K562 (cell line): ENCODE measurements around the gene FGFRL1. TPM values are rescaled to one million over a fixed set of nuclear protein-coding genes. Genes with fewer than 3 reads are reported as not detected.

Experiments
- ATAC-seq: fragments of 200-7000 bp; cut with Tn5 transposase; 3 replicates; pipeline ENCODE4 v1.9.1; 2020; ENCODE audit warnings: moderate library complexity
- BruUV-seq: library from RNA; stranded (reverse); fragments of 400-500 nt; replicated peaks from 2 replicates; lab custom pipeline; 2021; lab: Mats Ljungman, UMichigan
- CTCF ChIA-PET: fragments of 300-600 bp; formaldehyde crosslinking; extraction: SDS; loops from one replicate; lab custom pipeline; 2021; ENCODE audit warnings: low intra/inter-chr PET ratio; lab: Yijun Ruan, JAX
- POLR2A ChIA-PET: fragments of 300-600, 350-650 bp; sonication (Branson Sonifier 250); formaldehyde crosslinking; extraction: SDS; loops from one replicate; lab custom pipeline; 2021; ENCODE audit warnings: antibody characterized with exemption, inconsistent platforms; lab: Yijun Ruan, JAX
- DNase-seq, 4 experiments: peaks; one replicate each; pipeline versions ENCODE4 v3.0.0 to v3.0.0-alpha.2; 2011 to 2018; ENCODE audit warnings: low spot score in 3 of 4, mixed read lengths in 3 of 4; ENCODE audit errors: extremely low read depth in 1 of 4
- FAIRE-seq: peaks from 2 replicates; lab custom pipeline; 2011; peaks lifted over from hg19 to GRCh38; lab: Jason Lieb, UNC
- H2AFZ ChIP-seq: 2 replicates; pipeline ENCODE4 v1.6.0; 2011; ENCODE audit warnings: low read depth, low read length, control low read depth, inconsistent platforms
- H3K27ac ChIP-seq: fragments of 200-600 bp; 3 replicates; pipeline ENCODE4 v1.8.0; 2011; ENCODE audit warnings: low read depth, mild to moderate bottlenecking, control low read depth, inconsistent platforms, low read length, moderate library complexity, mixed read lengths; ENCODE audit errors: extremely low read depth
- H3K27me3 ChIP-seq, 2 experiments: fragments of 300-600 bp in 1 of 2; 2 replicates in 1 of 2; 3 replicates in 1 of 2; pipeline versions ENCODE4 v1.6.0 to v1.8.0; 2011; ENCODE audit warnings: inconsistent platforms in 2 of 2, low read length in 2 of 2, mild to moderate bottlenecking in 1 of 2, mixed read lengths in 1 of 2, moderate library complexity in 1 of 2; ENCODE audit not compliant: control insufficient read depth in 2 of 2, insufficient read depth in 2 of 2
- H3K36me3 ChIP-seq: fragments of 300-600 bp; 3 replicates; pipeline ENCODE4 v1.8.0; 2011; ENCODE audit warnings: mild to moderate bottlenecking, low read length, inconsistent platforms; ENCODE audit not compliant: control insufficient read depth, insufficient read depth
- H3K4me1 ChIP-seq, 2 experiments: fragments of 200-600 bp in 1 of 2; replicated peaks in 1 of 2; 2 replicates in 1 of 2; 3 replicates in 1 of 2; pipeline versions ENCODE4 v1.5.1 to v1.8.0; 2011; ENCODE audit warnings: inconsistent platforms in 2 of 2, low read length in 2 of 2, mild to moderate bottlenecking in 1 of 2, mixed read lengths in 1 of 2, moderate library complexity in 1 of 2; ENCODE audit not compliant: control insufficient read depth in 2 of 2, insufficient read depth in 2 of 2
- H3K4me2 ChIP-seq: 2 replicates; pipeline ENCODE4 v1.6.1; 2011; ENCODE audit warnings: low read length, control low read depth, inconsistent platforms, mixed read lengths; ENCODE audit not compliant: insufficient read depth
- H3K4me3 ChIP-seq: fragments of 200-600 bp; sonication (generic), shearing (Covaris generic); 2 replicates; pipeline ENCODE4 v1.5.1; 2016; ENCODE audit warnings: control low read depth, inconsistent platforms
- H3K79me2 ChIP-seq: fragments of 200-600 bp; 3 replicates; pipeline ENCODE4 v1.8.0; 2011; ENCODE audit warnings: low read length, inconsistent platforms; ENCODE audit not compliant: control insufficient read depth, insufficient read depth
- H3K9ac ChIP-seq, 2 experiments: 2 replicates each; pipeline versions ENCODE4 v1.6.0 to v1.6.1; 2011; ENCODE audit warnings: low read depth in 2 of 2, low read length in 2 of 2, control low read depth in 1 of 2, inconsistent platforms in 1 of 2, mild to moderate bottlenecking in 1 of 2, mixed read lengths in 1 of 2; ENCODE audit not compliant: insufficient read depth in 1 of 2
- H3K9me1 ChIP-seq: one replicate; pipeline ENCODE4 v1.6.0; 2011; ENCODE audit warnings: inconsistent platforms, mild to moderate bottlenecking, low read length, moderate library complexity; ENCODE audit not compliant: control insufficient read depth, insufficient read depth
- H3K9me3 ChIP-seq: replicated peaks from 2 replicates; pipeline ENCODE4 v1.5.1; 2011; ENCODE audit warnings: low read depth, low read length, inconsistent platforms; ENCODE audit not compliant: control insufficient read depth, insufficient read depth
- H4K20me1 ChIP-seq: replicated peaks from 2 replicates; pipeline ENCODE4 v1.6.1; 2011; ENCODE audit warnings: low read length, inconsistent platforms, mixed read lengths; ENCODE audit not compliant: control insufficient read depth, insufficient read depth
- ARID4B ChIP-seq: sonication (generic); formaldehyde crosslinking; IDR thresholded peaks from 2 replicates; pipeline ENCODE4 v1.8.0; 2022; ENCODE audit warnings: mild to moderate bottlenecking, missing genetic modification reagents
- ERF ChIP-seq: fragments of 450-650 bp; formaldehyde crosslinking; IDR thresholded peaks from 2 replicates; pipeline ENCODE4 v1.4.0; 2020; ENCODE audit warnings: mild to moderate bottlenecking, mixed read lengths
- ILF3 ChIP-seq: fragments of 450-650 bp; IDR thresholded peaks from 2 replicates; pipeline ENCODE4 v1.6.1; 2018; ENCODE audit warnings: antibody characterized with exemption, mild to moderate bottlenecking, moderate library complexity, borderline replicate concordance
- MAFG ChIP-seq: fragments of 450-650 bp; conservative IDR thresholded peaks from 2 replicates; pipeline ENCODE4 v1.6.1; 2016; ENCODE audit warnings: missing genetic modification characterization, missing compliant biosample characterization
- PKNOX1 ChIP-seq: fragments of 450-650 bp; IDR thresholded peaks from 2 replicates; pipeline ENCODE4 v1.6.1; 2016
- RBM25 ChIP-seq: fragments of 200-400 bp; formaldehyde crosslinking; IDR thresholded peaks from 2 replicates; pipeline ENCODE4 v1.6.1; 2018; ENCODE audit warnings: low read length, low read depth, moderate library complexity; ENCODE audit not compliant: severe bottlenecking
- SREBF1 ChIP-seq: fragments of 150-350 bp; IDR thresholded peaks from 2 replicates; pipeline ENCODE4 v1.6.1; 2014; ENCODE audit warnings: antibody characterized with exemption, low read depth, low read length, borderline replicate concordance
- SREBF2 ChIP-seq: sonication (generic); formaldehyde crosslinking; IDR thresholded peaks from 2 replicates; pipeline ENCODE4 v1.4.0; 2020; ENCODE audit warnings: mild to moderate bottlenecking, missing genetic modification reagents
- TFAP4 ChIP-seq: sonication (generic); formaldehyde crosslinking; IDR thresholded peaks from 2 replicates; pipeline ENCODE4 v1.8.0; 2022; ENCODE audit warnings: missing genetic modification reagents, mild to moderate bottlenecking, moderate library complexity, borderline replicate concordance
- ZC3H4 ChIP-seq: sonication (generic); formaldehyde crosslinking; IDR thresholded peaks from 2 replicates; pipeline ENCODE4 v1.9.0; 2021; ENCODE audit warnings: missing genetic modification reagents, borderline replicate concordance
- ZNF146 ChIP-seq: IDR thresholded peaks from one replicate; pipeline ENCODE4 v1.6.1; 2018; ENCODE audit warnings: missing compliant biosample characterization; ENCODE audit not compliant: unreplicated experiment
- WGBS: fragments of 100-300 bp; shearing (Covaris generic); methylation state at CpG from one replicate; pipeline ENCODE4 v1.1.6; 2016; ENCODE audit warnings: low coverage, mixed read lengths; ENCODE audit not compliant: insufficient coverage; ENCODE audit errors: missing lambda C conversion rate; 5-methylcytosine and 5-hydroxymethylcytosine counted together
- in situ Hi-C: fragments of 300-500 bp; cut with MboI; formaldehyde crosslinking; loops from 4 replicates; pipeline ENCODE4 v1.15.0; 2018; ENCODE audit warnings: inconsistent platforms, mixed read lengths
- intact Hi-C: fragments of 100-400 bp; cut with micrococcal nuclease; formaldehyde crosslinking; loops from 2 replicates; pipeline ENCODE4 v1.14.2; 2022
- polyA plus RNA-seq, 8 experiments: library from polyadenylated mRNA; depleted of rRNA in 4 of 8; stranded (reverse) in 5 of 8; unstranded in 3 of 8; fragments of >200 nt; fragmentation: Nextera tagmentation in 2 of 8; fragmentation: Illumina TruSeq in 1 of 8; extraction: Ambion mirVana in 2 of 8; extraction: Trizol in 1 of 8; gene quantifications; 2 replicates each; pipeline versions ENCODE4 v1.2.1 to v1.2.3, GENCODE V29; 2011 to 2014; ENCODE audit warnings: inconsistent platforms in 1 of 8, missing spikeins in 1 of 8
- total RNA-seq, 7 experiments: library from RNA; depleted of rRNA in 6 of 7; stranded (reverse); fragments of >200 nt in 6 of 7; fragmentation: Illumina TruSeq in 2 of 7; extraction: Trizol in 2 of 7; gene quantifications; 2 replicates each; pipeline versions ENCODE4 v1.2.1 to v1.2.3, GENCODE V29; 2011 to 2021; ENCODE audit warnings: low replicate concordance in 1 of 7

The FGFRL1 gene
- total and polyA plus RNA-seq, 9 of the 15 experiments (the other 6 are each of a cell fraction or from before 2014, with no cell fraction given) = 0.34 to 49.9 (median 14.6) TPM

- no peak for TF ChIP-seq PKNOX1
- TF ChIP-seq, all 486 proteins: peak for 45
These were observed 13.9 kb upstream of the FGFRL1 start (continued) for GRCh38 chr4:997375-998071.

- H3K4me2 ChIP-seq = peak overlapping the region; percentile 58; the same call in 1 of the 2 replicates
- no peaks in the 10 kb centered on the region for H3K27me3 ChIP-seq
- H4K20me1 ChIP-seq = no peaks in the 10 kb centered on the region
- H3K27ac ChIP-seq = no peak overlapping the region
- ATAC-seq (no peak), FAIRE-seq (no peak), DNase-seq (peak in 1 of 4 experiments; percentile 31)
- no peaks in the 10 kb centered on the region for H3K9me1 ChIP-seq
- no peak overlapping the region for H3K4me3 ChIP-seq
- intact Hi-C loops = loop anchor here (10.0 kb wide), 1 partner anchor 47 kb away; no protein-coding TSS in a partner anchor
- WGBS = 58% methylated on average over 9 of the region's 12 CpGs
- no peaks in the 10 kb centered on the region for H3K9me3 ChIP-seq
- BruUV-seq = no TSS peak
- H3K9ac ChIP-seq = peak overlapping the region; percentile 78 to 94; a peak in 2 of 4 replicates
- no peaks in the 10 kb centered on the region for H3K36me3 ChIP-seq
- in situ Hi-C loops = no loop called here
- H3K4me1 ChIP-seq = peaks cover 30 to 69% of the 10 kb centered on the region in 2 experiments
- H2AFZ ChIP-seq = no peak overlapping the region
- POLR2A ChIA-PET = interaction anchor here (0.6 kb wide), 2 partner anchors 272 to 503 kb away, joined by 3 to 4 read pairs; no protein-coding TSS in a partner anchor
- CTCF ChIA-PET = no interaction called here
- peaks cover 18% of the 10 kb centered on the region; the same call in 2 of the 3 replicates for H3K79me2 ChIP-seq
- TF ChIP-seq TFAP4 (CRISPR knock-in tag) (no peak), ZC3H4 (CRISPR knock-in tag) (0 out of 2 replicates have a peak, but pooled peaks have one; percentile 20), SREBF1 (no peak), RBM25 (no peak), SREBF2 (CRISPR knock-in tag) (no peak), ZNF146 (CRISPR knock-in tag) (no peak), MAFG (no peak), ILF3 (no peak), ARID4B (CRISPR knock-in tag) (peak; percentile 7; the same call in 1 of the 2 replicates), ERF (CRISPR knock-in tag) (no peak)
- TF ChIP-seq, all 486 proteins: peak for 2
These were observed 13.2 kb upstream of the FGFRL1 start for GRCh38 chr4:998096-998691.
